Stimulated activated CD4-positive, alpha-beta T cell treated with anti-CD3 and anti-CD28 coated beads, TNF-alpha, amount 100 ng/mL, for 48 hours (primary cell): ENCODE data around the gene SMAP1.

Experiments
- DNase-seq, 3 donors: peaks; one replicate each; pipeline ENCODE4 v3.0.0-alpha.2; 2020; ENCODE audit warnings: low read depth in 3 of 3

The SMAP1 gene

DNA sequence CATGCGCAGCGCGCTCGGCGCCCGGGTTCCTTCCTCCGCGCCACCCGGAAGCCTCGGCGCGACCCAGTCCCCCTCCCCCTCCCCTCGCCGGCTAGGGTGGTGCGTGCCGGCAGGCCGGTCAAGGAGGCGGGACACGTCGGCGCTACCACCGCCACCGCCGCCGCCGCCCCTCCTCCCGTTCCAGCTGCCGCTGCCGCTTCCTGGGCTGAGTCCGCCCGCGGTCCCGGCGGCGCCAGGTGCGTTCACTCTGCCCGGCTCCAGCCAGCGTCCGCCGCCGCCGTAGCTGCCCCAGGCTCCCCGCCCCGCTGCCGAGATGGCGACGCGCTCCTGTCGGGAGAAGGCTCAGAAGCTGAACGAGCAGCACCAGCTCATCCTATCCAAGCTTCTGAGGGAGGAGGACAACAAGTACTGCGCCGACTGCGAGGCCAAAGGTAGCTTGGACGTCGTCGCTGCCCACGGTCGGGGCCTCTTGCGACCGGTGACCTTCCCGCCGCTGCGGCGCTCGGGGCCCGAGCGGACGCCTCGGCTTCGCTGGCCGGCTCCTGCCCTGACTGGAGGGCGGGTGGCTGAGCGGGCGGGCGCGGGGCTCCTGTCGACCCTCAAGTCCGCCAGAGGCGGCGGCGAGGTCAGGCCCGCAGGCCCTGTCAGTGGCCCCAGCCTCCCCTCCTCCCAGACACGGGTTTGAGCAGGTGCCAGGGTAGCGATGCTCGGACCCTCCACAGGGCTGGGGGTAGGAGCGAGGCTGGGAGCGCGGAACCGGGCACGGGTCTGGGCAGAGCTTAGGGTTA lies at the start of gene SMAP1:
Gene SMAP1, plus strand, starts transcription at position 173 of the 788 bp plus-strand sequence. Its CDS starts 141 bp downstream, at position 314.
- peak; percentile 87 to 97 (median 87) for DNase-seq

DNA sequence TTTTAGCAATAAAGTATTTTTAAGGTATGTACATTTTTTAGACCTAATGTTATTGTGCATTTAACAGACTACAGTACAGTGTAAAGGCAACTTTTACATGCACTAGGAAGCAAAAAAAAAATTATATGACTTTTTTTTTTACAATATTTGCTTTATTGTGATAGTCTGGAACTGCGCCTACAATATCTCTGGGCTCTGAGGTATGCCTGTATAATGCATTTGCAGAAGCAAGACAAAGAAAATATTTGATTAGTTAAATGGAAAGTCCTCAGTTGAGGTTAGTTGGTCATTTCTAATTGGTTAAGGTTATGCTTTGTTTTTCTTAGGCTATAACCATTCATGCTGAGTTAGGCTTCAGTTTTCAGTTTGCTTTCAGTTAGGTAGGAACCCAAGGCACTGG lies 46.9 kb upstream of the SMAP1 start:
- DNase-seq: no peak

GRCh38 chr6:70622461-70622860 lies 45.2 kb upstream of the SMAP1 start:
- DNase-seq: no peak

GRCh38 chr6:70625436-70625835 lies 42.2 kb upstream of the SMAP1 start:
- no peak for DNase-seq

DNA sequence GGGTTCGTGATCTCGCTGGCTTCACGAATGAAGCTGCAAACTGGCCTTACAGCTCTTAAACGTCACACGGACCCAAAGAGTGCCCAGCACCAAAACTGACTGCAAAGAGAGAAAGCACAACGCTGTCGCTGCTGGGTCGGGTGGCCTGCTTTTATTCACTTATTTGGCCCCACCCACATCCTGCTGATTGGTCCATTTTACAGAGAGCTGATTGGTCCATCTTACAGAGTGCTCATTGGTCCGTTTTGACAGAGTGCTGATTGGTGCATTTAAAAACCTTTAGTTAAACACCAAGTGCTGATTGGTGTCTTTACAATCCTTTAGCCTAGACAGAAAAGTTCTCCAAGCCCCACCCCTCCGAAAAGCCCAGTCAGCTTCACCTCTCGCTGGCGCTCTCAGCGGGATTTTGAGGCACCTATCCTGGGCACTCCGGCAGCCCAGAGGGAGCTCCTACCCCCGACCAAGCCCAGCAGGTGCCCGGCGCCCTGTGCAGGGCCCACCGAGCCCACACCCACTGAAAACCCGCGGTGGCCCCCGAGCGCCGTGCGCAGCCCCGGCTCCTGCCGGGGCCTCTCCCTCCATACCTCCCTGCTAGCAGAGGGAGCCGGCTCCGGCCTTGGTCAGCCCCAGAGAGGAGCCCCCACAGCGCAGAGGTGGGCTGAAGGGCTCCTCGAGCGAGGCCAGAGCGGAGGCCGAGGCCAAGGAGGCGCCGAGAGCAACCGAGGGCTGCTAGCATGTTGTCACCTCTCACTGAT lies 40.0 kb upstream of the SMAP1 start:
- no peak for DNase-seq

- DNase-seq: no peak
Observed at GRCh38 chr6:70629929-70630328, 37.8 kb upstream of the SMAP1 start.

DNA sequence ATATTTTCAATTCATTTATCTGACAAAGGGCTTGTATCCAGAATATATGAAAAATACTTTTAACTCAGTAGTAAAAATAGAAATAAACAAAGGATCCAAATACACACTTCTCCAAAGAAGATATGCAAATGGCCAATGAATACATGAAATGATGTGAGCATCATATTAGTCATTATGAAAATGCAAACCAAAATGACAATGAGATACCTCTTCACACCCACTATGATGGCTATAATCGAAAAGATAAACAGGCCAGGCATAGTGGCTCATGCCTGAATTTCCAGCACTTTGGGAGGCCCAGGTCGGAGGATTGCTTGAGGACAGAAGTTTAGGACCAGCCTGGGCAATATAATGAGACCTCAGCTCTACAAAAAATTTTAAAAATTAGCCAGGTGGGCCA lies 33.8 kb upstream of the SMAP1 start:
- DNase-seq: no peak

DNA sequence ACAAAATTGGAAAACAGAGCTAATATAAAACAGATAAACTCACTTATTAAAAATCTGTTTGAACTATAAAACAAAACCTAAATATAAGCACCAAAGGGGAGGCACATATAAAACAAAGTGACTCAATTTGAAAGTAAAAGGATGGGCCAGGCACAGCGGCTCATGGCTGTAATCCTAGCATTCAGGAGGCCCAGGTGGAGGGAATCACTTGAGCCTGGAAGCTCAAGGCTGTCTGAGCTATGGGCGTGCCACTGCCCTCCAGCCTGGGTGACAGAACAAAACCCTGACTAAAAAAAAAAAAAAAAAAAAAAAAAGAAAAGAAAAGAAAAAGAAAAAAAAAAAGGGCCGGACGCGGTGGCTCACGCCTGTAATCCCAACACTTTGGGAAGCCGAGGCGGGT lies 31.1 kb upstream of the SMAP1 start:
- DNase-seq: no peak

GRCh38 chr6:70638468-70638867 lies 29.2 kb upstream of the SMAP1 start:
- DNase-seq: no peak

DNA sequence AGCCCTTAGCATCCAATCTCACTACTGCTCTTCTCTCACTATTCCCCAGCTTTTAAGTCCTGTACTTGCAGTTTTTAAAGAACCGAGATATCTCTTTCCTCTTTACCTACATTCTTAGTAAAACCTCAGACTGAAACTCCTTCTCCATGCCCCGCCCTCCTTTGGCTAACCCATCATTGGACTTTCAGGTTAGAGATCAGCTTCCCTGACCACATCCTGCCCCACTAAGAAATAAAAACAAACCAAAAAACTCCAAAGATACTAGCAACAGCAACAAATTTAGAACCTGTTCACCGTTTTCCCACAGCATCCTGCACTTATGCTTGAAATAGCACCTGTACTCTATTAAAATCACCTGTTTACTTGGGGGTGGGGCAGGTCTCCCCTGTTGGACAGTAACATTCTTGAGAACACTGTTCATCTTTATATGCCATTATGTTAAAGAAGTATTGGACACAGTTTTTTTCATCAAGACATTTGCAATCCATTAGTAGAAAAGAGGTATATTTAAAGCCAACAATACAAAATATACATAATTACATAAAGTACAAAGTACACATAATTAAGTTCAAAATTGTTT lies 16.3 kb upstream of the SMAP1 start:
- DNase-seq: peak in 2 of 3 donors; percentile 29 to 33

- no peak for DNase-seq
Observed at GRCh38 chr6:70652216-70652615, 15.5 kb upstream of the SMAP1 start.

GRCh38 chr6:70657706-70658105 lies 10.0 kb upstream of the SMAP1 start:
- DNase-seq: no peak

GRCh38 chr6:70663881-70664466 lies 3.7 kb upstream of the SMAP1 start:
- DNase-seq: no peak

DNA sequence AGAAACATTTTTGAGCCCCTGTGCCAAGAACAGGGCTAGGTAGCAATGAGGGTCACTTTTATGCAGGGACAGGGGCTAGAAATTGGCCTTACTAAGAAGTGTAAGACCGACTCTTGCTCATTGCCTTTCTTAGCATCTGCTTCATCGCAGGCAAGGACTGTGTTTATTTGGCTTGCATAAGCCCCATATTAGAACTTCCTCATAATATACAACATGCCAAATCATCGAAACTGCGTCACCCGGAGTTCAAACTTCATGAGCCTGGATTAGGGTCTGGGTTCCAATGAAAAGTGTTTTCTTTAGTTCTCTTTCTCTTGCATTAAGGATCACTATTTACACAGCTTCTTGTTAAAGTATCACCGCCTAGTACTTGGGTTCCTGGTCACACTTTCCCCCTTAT lies 977 bp upstream of the SMAP1 start:
- DNase-seq: no peak

DNA sequence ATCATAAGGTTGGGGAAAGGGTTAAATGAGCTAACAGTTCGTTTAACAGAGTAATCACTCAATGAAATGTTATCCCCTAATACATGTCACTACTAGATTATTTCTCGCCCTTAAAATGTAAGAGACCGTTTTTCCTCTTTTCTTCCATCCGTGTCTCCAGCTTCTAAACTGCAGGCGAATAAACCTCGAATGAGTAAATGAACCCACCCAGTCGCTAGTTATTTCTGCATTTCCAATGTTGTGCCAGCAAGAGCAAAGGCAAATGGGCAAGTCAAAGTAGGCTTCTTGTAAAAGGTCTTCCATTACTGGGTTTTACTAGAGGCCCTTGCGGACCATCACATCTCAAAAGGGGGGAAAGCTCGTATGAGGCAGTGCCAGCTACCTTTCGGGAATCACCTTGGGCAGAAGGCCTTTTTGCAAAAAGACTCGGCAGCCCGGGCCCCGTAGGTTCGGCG lies 400 bp upstream of the SMAP1 start:
- DNase-seq: no peak

DNA sequence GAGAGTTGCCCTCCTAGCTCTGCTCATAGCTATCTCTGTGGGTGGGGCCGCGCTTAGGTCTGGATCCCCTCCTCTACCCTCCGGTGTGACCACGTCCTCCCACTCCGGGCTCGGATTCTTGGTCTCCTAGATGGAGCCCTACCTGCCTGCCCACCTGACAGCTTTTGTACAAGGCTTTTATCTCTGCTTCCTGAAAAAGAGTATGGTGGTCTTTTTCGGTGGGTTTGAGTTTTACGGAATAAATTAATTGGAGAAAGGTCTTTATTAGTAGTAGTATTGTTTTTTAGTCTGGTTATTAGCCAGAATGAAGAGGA lies 773 bp downstream of the SMAP1 start:
- DNase-seq: no peak

DNA sequence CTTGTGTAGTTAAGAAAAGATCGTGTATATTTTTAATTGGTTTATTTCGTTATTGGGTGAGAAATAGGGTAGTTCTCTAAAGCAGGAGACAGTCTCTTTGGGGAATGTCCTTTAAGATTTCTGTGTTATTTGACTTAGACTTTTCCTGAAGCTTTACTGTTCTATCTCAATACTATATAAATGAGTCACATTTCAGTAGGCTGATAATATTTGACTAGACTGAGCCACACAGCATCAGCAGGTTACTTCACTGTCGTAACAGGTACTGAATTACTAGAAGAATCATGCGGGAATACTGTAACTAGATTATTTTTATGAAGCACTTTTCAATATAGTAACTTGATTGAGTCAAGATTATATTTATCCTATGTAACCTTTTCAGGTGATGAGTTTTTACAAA lies 1.4 kb downstream of the SMAP1 start:
- DNase-seq: no peak

- DNase-seq: no peak
Observed at GRCh38 chr6:70672549-70672948, 4.9 kb downstream of the SMAP1 start.

- no peak for DNase-seq
Observed at GRCh38 chr6:70673054-70673453, 5.4 kb downstream of the SMAP1 start.

DNA sequence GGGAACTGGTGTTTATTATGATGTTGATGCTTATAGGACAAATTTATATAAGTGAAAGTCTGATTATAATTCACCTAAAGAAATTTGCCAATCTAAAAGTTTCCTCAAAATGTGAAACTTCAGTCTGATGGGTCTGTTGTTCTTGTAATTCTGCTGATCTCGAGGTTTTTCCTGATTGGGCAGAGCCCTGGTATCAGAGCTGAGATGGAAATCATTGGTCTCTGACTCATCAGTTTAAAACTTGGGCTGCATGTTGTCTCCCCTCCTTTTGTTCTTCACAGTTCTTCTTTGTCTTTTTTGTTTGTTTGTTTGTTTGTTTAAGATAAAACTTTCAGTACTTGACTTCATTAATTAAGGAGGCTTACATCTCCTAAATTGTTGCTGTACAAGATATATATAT lies 5.9 kb downstream of the SMAP1 start:
- DNase-seq: no peak

DNA sequence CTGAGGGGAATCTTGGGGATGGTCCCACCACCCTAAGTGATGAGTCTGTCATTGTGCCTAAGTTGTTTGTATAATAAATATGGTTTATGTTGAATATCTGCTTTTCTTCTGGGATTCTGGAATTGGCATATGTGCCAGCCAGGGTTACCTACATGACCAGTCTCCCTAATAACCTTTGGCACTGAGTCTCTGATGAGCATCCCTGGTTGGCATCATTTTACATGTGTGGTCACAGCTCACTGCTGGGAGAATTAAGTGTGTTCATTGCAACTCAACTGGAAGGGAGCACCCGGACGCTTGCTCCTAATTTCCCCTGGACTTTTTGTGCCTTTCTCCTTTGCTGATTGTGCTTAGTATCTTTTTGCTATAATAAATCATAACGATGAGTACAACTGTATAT lies 8.1 kb downstream of the SMAP1 start:
- no peak for DNase-seq

DNA sequence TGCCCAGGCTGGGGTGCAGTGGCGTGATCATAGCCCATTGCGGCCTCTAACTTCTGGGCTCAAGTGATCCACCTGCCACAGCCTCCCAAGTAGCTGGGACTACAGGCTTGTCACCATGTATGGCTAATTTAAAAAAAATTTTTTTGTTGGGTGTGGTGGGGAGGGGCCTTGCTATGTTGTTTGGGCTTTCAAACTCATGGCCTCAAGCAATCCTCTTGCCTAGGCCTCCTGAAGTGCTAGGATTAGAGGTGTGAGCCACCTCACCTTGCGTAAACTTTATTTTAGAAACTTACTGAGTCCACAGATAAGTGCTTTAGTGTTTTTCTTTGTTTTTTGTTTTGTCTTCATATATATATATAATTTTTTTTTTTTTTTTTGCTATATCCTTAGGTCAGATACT lies 9.1 kb downstream of the SMAP1 start:
- DNase-seq: no peak

DNA sequence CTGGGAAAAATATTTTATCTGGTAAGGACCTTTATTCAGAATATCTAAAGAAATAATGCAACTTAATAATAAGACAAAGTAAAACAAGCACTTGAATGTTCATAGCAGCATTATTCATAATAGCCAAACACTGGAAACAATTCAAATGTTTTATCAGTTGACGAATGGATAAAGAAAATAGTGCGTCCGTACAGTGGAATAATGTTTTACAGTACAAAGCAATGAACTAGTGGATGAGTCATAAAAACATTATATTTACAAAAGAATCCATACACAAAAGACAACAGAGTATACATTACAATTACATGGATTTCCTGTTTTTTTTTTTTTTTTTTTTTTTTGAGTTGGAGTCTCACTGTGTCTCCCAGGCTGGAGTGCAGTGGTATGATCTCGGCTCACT lies 12.7 kb downstream of the SMAP1 start:
- no peak for DNase-seq
